Stimulated activated CD8-positive, alpha-beta memory T cell treated with anti-CD3 and anti-CD28 coated beads, Interleukin-7, amount 100 ng/mL, for 1 hour (primary cell): Measurements from ENCODE around the gene STK32A.

Source experiments
- DNase-seq, 2 donors: peaks; one replicate each; pipeline ENCODE4 v3.0.0-alpha.2; 2020; ENCODE audit warnings: low read depth in 2 of 2

The STK32A gene

GRCh38 chr5:147259837-147260236 lies 25.0 kb downstream of the STK32A start:
- no peak for DNase-seq

- no peak for DNase-seq
These were observed 32.4 kb downstream of the STK32A start for GRCh38 chr5:147267082-147267832.

- no peak for DNase-seq
These were observed 41.7 kb downstream of the STK32A start for GRCh38 chr5:147276497-147276896.

DNA sequence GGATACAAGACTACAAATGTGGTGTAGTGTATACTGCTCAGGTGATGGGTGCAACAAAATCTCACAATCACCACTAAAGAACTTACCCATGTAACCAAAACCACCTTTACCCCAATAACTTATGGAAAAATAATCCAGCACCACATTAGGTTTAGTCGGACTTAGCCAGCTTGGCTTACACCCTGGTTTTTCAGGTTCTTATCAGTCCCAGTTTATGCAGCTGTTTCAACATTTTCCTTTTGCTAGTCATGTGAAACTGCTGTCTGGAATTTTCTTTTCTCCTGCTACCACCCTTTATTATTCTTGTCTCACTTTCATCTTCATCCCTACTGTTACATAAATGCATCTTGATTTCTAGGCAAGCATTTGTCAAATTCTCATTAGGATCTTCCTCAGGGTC lies 51.5 kb downstream of the STK32A start:
- no peak for DNase-seq

GRCh38 chr5:147287110-147287509 lies 52.3 kb downstream of the STK32A start:
- DNase-seq = no peak

GRCh38 chr5:147290261-147290660 lies 55.4 kb downstream of the STK32A start:
- no peak for DNase-seq

- no peak for DNase-seq
These were observed 68.4 kb downstream of the STK32A start for GRCh38 chr5:147303251-147303650.

DNA sequence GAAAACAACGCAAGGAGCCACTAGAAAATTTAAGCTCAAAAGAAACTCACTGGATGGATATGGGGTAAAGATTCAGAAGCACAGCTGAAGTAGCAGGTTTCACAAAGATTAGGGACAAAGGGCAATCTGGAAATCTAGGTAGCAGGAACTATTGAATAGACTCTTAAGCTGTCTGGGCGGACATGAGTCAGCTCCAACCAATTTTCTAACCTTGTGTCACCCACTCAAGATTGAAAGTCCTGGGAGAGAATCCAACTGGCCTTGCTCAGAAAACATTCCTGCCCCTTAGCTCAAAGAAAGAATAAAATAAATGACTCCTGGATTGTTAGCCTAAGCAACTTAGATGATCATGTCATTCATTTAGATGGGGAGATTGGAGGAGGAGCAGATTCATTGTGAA lies 69.2 kb downstream of the STK32A start:
- DNase-seq = no peak

- no peak for DNase-seq
These were observed 70.3 kb downstream of the STK32A start for GRCh38 chr5:147305147-147305546.

DNA sequence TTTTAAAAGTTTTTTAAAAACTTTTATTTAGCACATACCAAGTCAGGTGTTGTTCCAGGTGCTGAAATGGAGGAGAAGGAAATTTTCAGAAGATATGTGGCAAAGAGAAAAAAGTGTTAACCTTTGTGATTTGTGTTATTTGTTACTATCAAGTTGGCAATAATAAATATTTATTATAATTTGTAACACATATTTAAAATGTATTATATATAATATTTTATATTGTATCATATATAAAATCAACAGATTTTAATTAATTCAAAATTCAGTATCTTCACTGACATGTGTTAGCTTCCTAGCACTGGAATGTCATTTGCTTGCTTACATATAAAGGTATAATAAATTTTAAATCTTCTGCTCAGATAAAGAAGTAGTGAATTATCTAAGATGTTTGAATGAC lies 71.5 kb downstream of the STK32A start:
- DNase-seq = no peak

DNA sequence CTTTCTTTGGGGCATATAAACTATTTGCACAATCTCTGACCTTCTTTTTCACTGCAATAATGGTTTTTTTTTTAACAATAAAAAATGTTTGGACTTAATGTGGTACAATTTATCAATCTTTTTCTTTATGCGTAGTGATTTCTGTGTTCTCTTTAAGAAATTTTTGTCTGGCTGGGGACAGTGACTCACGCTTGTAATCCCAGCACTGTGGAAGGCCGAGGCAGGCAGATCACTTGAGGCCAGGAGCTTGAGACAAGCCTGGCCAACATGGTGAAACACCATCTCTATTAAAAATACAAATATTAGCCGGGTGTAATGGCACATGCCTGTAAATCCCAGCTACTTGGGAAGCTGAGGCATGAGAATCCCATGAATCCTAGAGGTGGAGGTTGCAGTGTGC lies 72.3 kb downstream of the STK32A start:
- DNase-seq = no peak

- no peak for DNase-seq
These were observed 74.8 kb downstream of the STK32A start for GRCh38 chr5:147309621-147310020.

- DNase-seq = no peak
These were observed 75.4 kb downstream of the STK32A start for GRCh38 chr5:147310059-147310704.

DNA sequence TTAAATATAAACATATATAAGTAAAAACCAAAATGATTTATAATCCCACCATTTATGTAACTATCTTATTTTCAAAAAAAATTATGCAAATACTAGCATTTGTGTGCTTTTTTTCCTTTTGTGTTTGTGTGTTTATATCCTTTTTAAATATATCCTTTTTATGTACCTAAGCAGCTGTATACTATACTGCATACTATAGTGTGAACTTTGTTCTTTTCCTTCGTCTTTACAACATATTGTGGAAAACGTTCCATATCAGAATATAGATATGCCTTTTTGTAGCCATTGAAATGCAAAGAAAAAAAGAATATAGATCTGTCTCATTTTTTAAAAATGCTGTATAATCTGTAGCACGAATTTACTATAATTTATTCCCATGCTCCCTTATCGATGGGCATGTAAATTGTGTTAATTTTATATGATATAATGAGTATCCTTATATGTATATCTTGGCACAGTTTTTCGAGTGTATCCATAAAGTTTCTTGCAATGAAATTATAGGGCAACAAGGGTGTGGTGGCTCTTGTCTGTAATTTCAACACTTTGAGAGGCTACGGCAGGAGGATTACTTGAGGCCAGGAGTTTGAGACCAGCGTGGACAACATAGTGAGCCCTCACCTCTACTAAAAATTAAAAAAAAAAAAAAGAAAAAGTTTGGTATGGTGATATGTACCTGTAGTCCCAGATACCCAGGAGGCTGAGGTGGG lies 83.3 kb downstream of the STK32A start:
- DNase-seq = no peak

GRCh38 chr5:147321569-147321968 lies 86.7 kb downstream of the STK32A start:
- no peak for DNase-seq

DNA sequence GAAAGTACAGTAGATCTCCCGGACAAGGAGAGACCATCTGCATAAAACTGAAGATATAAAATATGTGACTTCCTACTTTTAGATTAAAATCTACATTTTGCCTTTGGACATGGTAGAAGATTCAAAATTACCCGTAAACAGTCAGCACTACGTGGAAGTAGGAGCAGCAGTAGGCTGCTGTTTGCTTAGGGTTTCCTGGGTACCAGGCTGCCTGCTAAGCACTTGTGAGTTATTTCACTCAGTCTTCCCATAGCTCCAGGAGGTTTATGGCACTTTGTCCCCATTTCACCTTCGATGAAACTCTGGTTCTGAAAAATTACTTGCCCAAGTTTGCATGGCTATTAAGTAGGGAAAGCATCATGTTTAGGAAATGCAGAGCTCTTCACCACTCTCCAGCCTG lies 92.6 kb downstream of the STK32A start:
- no peak for DNase-seq

- no peak for DNase-seq
These were observed 93.1 kb downstream of the STK32A start for GRCh38 chr5:147327905-147328304.

DNA sequence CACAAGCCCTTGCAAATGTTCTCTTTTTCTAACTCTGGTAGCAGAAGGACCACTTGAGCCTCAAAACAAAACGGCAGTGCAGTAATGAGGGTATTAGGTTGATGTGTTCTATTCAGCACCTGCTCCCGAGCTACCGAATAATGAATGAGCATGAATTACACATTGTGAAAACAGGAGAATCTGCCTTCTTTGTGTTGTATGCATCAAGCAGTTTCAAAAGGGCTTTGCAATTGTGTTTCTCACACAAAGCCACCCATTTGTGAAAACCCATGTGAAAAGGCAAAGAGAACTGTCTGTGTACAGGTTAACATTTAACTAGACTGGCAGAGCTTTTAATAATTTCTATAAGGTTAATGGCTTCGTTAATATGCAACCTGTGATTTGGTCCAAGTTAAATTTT lies 97.8 kb downstream of the STK32A start:
- DNase-seq = no peak

- DNase-seq = no peak
These were observed 102.0 kb downstream of the STK32A start for GRCh38 chr5:147336876-147337275.

DNA sequence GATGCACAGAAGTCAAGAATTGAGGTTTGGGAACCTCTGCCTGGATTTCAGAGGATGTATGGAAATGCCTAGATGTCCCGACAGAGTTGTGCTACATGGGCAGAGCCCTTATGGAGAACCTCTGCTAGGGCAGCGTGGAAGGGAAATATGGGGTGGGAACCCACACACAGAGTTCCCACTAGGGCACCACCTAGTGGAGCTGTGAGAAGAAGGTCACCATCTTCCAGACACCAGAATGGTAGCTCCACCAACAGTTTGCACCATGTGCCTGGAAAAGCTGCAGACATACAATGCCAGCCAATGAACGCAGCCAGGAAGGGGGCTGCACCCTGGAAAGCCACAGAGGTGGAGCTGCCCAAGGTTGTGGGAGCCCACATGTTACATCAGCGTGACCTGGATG lies 104.5 kb downstream of the STK32A start:
- no peak for DNase-seq

DNA sequence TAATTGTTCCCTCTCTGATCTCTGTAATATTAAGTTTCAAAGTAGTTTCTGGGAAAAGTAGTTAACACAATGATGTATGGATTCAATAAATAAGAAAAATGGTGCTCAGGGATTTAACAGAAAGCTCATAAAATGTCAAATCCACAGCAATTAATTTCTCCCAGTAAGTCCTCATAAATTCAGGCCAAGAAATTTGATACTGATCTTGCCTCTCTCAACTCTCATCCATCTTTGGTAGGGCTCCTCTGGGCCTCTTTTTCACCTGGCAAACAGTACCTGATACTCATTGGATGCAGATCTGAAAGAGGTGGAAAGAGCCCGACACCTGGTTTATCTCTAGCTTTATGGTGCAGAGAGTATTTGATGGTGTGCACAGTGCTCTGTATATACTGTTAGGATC lies 106.1 kb downstream of the STK32A start:
- no peak for DNase-seq

GRCh38 chr5:147341345-147341744 lies 106.5 kb downstream of the STK32A start:
- no peak for DNase-seq

DNA sequence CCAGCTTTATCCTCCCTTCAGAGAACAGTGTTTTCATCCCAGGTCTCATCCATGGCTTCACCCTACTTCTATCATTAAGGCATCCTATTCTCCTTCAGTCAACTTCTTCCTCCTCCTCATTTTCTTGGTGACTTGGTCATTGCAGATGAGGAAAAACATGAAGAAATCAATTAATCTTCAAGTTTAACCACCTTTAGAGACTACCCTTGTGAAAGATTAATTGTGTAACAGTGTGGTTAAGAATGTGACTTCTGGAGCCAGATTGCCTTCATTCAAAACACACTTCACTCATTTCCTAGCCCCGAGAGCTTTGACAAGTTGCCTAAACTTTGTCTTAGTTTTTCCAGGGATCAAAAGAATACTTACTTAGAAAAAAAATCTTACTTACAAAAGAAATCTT lies 110.0 kb downstream of the STK32A start:
- no peak for DNase-seq
